HepG2 (cell line): ENCODE data around the gene ZCCHC8. TPM values are rescaled to one million over a fixed set of nuclear protein-coding genes. Genes with fewer than 3 reads are reported as not detected.
A peak's percentile ranks its signal among the peaks of the same experiment; 100 is the strongest.

Experiments used
- CBFB ChIP-seq: sonication (generic); formaldehyde crosslinking; IDR thresholded peaks from 2 replicates; pipeline ENCODE4 v1.4.0; 2020; ENCODE audit warnings: missing genetic modification reagents
- CBX2 ChIP-seq, 2 experiments: fragments of 200-600 bp in 1 of 2; sonication (generic); formaldehyde crosslinking in 1 of 2; IDR thresholded peaks; 2 replicates each; pipeline versions ENCODE4 v1.7.0 to v1.8.1; 2018 to 2022; ENCODE audit warnings: low read depth in 2 of 2, low read length in 1 of 2, mild to moderate bottlenecking in 1 of 2, missing genetic modification reagents in 1 of 2
- HIVEP1 ChIP-seq: sonication (generic); formaldehyde crosslinking; IDR thresholded peaks from 2 replicates; pipeline ENCODE4 v1.4.0; 2020; ENCODE audit warnings: mild to moderate bottlenecking, missing genetic modification reagents
- HNRNPK ChIP-seq: fragments of 200-400 bp; formaldehyde crosslinking; IDR thresholded peaks from 2 replicates; pipeline ENCODE4 v1.6.1; 2018; ENCODE audit warnings: low read length, low read depth, moderate library complexity, mild to moderate bottlenecking; ENCODE audit not compliant: poor library complexity, severe bottlenecking
- NFIB ChIP-seq: sonication (generic); formaldehyde crosslinking; IDR thresholded peaks from 2 replicates; pipeline ENCODE4 v1.9.0; 2021; ENCODE audit warnings: missing genetic modification reagents, mild to moderate bottlenecking, borderline replicate concordance
- RXRB ChIP-seq: IDR thresholded peaks from 2 replicates; pipeline ENCODE4 v1.6.1; 2016; ENCODE audit warnings: borderline replicate concordance, missing genetic modification reagents, missing compliant biosample characterization
- SKI ChIP-seq: fragments of 450-650 bp; IDR thresholded peaks from one replicate; pipeline ENCODE4 v1.6.1; 2018; ENCODE audit warnings: mild to moderate bottlenecking; ENCODE audit not compliant: partially characterized antibody
- SUZ12 ChIP-seq: fragments of 150-350 bp; IDR thresholded peaks from 2 replicates; pipeline ENCODE4 v1.6.1; 2014; ENCODE audit warnings: low read depth, low read length
- ZBTB20 ChIP-seq: sonication (generic); formaldehyde crosslinking; IDR thresholded peaks from 2 replicates; pipeline ENCODE4 v1.8.1; 2023; ENCODE audit warnings: missing genetic modification reagents, low read depth, mild to moderate bottlenecking, borderline replicate concordance
- ZNF253 ChIP-seq: sonication (generic); formaldehyde crosslinking; IDR thresholded peaks from 2 replicates; pipeline ENCODE4 v1.8.0; 2022; ENCODE audit warnings: mild to moderate bottlenecking, missing genetic modification reagents, borderline replicate concordance
- ZNF446 ChIP-seq: sonication (generic); formaldehyde crosslinking; IDR thresholded peaks from 2 replicates; pipeline ENCODE4 v1.5.0; 2020; ENCODE audit warnings: mild to moderate bottlenecking, missing genetic modification reagents
- ZNF572 ChIP-seq: sonication (generic); formaldehyde crosslinking; IDR thresholded peaks from 2 replicates; pipeline ENCODE4 v1.5.1; 2020; ENCODE audit warnings: mild to moderate bottlenecking, missing genetic modification reagents
- polyA plus RNA-seq, 8 experiments: library from polyadenylated mRNA; depleted of rRNA in 3 of 8; stranded (reverse) in 7 of 8; unstranded in 1 of 8; fragments of >200 nt; fragmentation: Illumina TruSeq in 4 of 8; extraction: Trizol in 4 of 8; gene quantifications; 2 replicates each; pipeline versions ENCODE4 v1.2.1 to v1.2.3, GENCODE V29; 2011 to 2016; ENCODE audit warnings: low read depth in 4 of 8, missing spikeins in 1 of 8, mixed read lengths in 1 of 8; ENCODE audit not compliant: insufficient read depth in 1 of 8
- total RNA-seq, 5 experiments: library from RNA; depleted of rRNA; stranded (reverse); fragments of >200 nt; fragmentation: Illumina TruSeq; extraction: Trizol; gene quantifications; 2 replicates each; pipeline ENCODE4 v1.2.3, GENCODE V29; 2016; ENCODE audit warnings: low read depth in 1 of 5
- TF ChIP-seq, protein P1 (sequence below): sonication (generic); formaldehyde crosslinking; IDR thresholded peaks from 2 replicates; pipeline ENCODE4 v1.8.1; 2022; ENCODE audit warnings: mild to moderate bottlenecking, missing genetic modification reagents
- TF ChIP-seq, protein P2 (sequence below): sonication (generic); formaldehyde crosslinking; conservative IDR thresholded peaks from 2 replicates; pipeline ENCODE4 v1.4.0; 2020; ENCODE audit warnings: missing genetic modification reagents
- TF ChIP-seq, protein P3 (sequence below): sonication (generic); formaldehyde crosslinking; conservative IDR thresholded peaks from 2 replicates; pipeline ENCODE4 v1.4.0; 2020; ENCODE audit warnings: missing genetic modification reagents
- TF ChIP-seq, protein P4 (sequence below): sonication (generic); formaldehyde crosslinking; IDR thresholded peaks from 2 replicates; pipeline ENCODE4 v1.4.0; 2020; ENCODE audit warnings: mild to moderate bottlenecking, missing genetic modification reagents

ZCCHC8 gene
- total and polyA plus RNA-seq, 2 of the 13 experiments (the other 11 are each of a cell fraction or from before 2014, with no cell fraction given) = 18.6 to 20.9 TPM

DNA sequence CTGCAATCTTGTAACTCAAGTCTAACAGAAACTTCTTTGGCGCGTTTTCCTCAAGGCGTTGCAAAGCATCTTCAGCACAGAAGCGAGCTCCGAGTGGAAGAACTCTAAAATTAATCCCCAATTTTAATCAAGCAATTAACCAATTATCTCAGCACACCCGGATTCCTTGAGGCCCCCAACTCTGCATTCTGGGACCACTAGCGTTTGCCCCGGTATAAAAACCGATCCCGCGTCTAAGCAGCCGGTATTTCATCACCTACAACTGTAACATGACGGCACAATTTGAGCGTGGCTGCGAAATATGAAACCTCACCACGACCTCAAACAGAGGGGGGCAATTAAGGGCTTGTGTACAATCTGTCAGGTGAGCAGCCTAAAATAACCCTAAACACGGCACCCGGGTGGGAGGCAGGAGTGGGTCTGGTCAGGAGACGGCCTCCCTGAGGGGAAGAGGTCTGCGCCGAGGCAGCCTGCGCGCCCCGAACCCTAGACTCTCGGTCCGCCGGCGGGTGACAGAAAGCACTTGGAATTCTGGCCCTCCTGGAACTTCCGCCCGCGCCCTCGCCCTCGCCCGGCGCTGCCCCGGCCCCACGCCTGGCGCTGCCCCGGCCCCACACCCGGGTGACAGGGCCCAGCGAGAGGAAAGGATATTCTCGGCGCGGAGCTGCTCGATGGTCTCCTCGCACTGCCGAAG lies 594 bp downstream of the ZCCHC8 start (continued):
- TF ChIP-seq, protein P1, sequence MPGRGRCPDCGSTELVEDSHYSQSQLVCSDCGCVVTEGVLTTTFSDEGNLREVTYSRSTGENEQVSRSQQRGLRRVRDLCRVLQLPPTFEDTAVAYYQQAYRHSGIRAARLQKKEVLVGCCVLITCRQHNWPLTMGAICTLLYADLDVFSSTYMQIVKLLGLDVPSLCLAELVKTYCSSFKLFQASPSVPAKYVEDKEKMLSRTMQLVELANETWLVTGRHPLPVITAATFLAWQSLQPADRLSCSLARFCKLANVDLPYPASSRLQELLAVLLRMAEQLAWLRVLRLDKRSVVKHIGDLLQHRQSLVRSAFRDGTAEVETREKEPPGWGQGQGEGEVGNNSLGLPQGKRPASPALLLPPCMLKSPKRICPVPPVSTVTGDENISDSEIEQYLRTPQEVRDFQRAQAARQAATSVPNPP (CRISPR knock-in tag) = no peak
- TF ChIP-seq ZBTB20 (CRISPR knock-in tag) (no peak), SUZ12 (no peak), HIVEP1 (no peak), SKI (no peak), HNRNPK (peak; percentile 10), ZNF253 (CRISPR knock-in tag) (0 out of 2 replicates have a peak, but pooled peaks have one; percentile 9), RXRB (CRISPR knock-in tag) (no peak), CBX2 (IDR thresholded peaks at IDR 0.05; ENCODE audit: low read depth, low read length) (no peak), CBX2 (CRISPR knock-in tag; IDR thresholded peaks at IDR 0.05; ENCODE audit: low read depth) (no peak), NFIB (CRISPR knock-in tag) (no peak), ZNF446 (no peak), CBFB (CRISPR knock-in tag) (no peak), ZNF572 (CRISPR knock-in tag) (no peak)
- TF ChIP-seq, protein P2, sequence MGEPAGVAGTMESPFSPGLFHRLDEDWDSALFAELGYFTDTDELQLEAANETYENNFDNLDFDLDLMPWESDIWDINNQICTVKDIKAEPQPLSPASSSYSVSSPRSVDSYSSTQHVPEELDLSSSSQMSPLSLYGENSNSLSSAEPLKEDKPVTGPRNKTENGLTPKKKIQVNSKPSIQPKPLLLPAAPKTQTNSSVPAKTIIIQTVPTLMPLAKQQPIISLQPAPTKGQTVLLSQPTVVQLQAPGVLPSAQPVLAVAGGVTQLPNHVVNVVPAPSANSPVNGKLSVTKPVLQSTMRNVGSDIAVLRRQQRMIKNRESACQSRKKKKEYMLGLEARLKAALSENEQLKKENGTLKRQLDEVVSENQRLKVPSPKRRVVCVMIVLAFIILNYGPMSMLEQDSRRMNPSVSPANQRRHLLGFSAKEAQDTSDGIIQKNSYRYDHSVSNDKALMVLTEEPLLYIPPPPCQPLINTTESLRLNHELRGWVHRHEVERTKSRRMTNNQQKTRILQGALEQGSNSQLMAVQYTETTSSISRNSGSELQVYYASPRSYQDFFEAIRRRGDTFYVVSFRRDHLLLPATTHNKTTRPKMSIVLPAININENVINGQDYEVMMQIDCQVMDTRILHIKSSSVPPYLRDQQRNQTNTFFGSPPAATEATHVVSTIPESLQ = no peak; the same call in 1 of the 2 replicates
- TF ChIP-seq, protein P3, sequence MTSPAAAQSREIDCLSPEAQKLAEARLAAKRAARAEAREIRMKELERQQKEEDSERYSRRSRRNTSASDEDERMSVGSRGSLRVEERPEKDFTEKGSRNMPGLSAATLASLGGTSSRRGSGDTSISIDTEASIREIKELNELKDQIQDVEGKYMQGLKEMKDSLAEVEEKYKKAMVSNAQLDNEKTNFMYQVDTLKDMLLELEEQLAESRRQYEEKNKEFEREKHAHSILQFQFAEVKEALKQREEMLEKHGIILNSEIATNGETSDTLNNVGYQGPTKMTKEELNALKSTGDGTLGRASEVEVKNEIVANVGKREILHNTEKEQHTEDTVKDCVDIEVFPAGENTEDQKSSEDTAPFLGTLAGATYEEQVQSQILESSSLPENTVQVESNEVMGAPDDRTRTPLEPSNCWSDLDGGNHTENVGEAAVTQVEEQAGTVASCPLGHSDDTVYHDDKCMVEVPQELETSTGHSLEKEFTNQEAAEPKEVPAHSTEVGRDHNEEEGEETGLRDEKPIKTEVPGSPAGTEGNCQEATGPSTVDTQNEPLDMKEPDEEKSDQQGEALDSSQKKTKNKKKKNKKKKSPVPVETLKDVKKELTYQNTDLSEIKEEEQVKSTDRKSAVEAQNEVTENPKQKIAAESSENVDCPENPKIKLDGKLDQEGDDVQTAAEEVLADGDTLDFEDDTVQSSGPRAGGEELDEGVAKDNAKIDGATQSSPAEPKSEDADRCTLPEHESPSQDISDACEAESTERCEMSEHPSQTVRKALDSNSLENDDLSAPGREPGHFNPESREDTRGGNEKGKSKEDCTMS (CRISPR knock-in tag) = no peak
- TF ChIP-seq, protein P4, sequence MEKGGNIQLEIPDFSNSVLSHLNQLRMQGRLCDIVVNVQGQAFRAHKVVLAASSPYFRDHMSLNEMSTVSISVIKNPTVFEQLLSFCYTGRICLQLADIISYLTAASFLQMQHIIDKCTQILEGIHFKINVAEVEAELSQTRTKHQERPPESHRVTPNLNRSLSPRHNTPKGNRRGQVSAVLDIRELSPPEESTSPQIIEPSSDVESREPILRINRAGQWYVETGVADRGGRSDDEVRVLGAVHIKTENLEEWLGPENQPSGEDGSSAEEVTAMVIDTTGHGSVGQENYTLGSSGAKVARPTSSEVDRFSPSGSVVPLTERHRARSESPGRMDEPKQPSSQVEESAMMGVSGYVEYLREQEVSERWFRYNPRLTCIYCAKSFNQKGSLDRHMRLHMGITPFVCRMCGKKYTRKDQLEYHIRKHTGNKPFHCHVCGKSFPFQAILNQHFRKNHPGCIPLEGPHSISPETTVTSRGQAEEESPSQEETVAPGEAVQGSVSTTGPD (CRISPR knock-in tag) = no peak
